ENCODE results near the gene TDO2. TPM values are rescaled to one million over a fixed set of nuclear protein-coding genes. Genes with fewer than 3 reads are reported as not detected.
"Not testable (repeated sequence)": the region's sequence is repeated elsewhere in the genome, so short reads cannot be mapped to it uniquely, and the experiment has no call there.

TDO2 gene
- total RNA-seq, 1 experiment from 2014 or later = 0.45 TPM

- in situ Hi-C loops (cut with HindIII; ENCODE audit: low pct_unique_long_range_greater_than_20kb, low sequenced_read_pairs) = no loop called here
- DNase-seq (ENCODE audit: low read depth, low spot score) = no peak
Observed at GRCh38 chr4:155900381-155900780, 3.1 kb upstream of the TDO2 start.

GRCh38 chr4:155901013-155901412 lies 2.5 kb upstream of the TDO2 start:
- in situ Hi-C loops (cut with HindIII; ENCODE audit: low pct_unique_long_range_greater_than_20kb, low sequenced_read_pairs) = no loop called here
- DNase-seq (ENCODE audit: low read depth, low spot score) = no peak

- in situ Hi-C loops (cut with HindIII; ENCODE audit: low pct_unique_long_range_greater_than_20kb, low sequenced_read_pairs) = no loop called here
- no peak for DNase-seq (ENCODE audit: low read depth, low spot score)
Observed at GRCh38 chr4:155904331-155904730, 835 bp downstream of the TDO2 start.

GRCh38 chr4:155906554-155907247 lies 3.2 kb downstream of the TDO2 start:
- in situ Hi-C loops (cut with HindIII; ENCODE audit: low pct_unique_long_range_greater_than_20kb, low sequenced_read_pairs) = no loop called here

GRCh38 chr4:155907556-155907955 lies 4.1 kb downstream of the TDO2 start:
- no peak for DNase-seq (ENCODE audit: low read depth, low spot score)
- in situ Hi-C loops (cut with HindIII; ENCODE audit: low pct_unique_long_range_greater_than_20kb, low sequenced_read_pairs) = no loop called here

More at GRCh38 chr4:155906554-155907247, 3.2 kb downstream of the TDO2 start:
- peak; percentile 14 for DNase-seq (ENCODE audit: low read depth, low spot score)

GRCh38 chr4:155908187-155909139 lies 5.0 kb downstream of the TDO2 start:
- in situ Hi-C loops (cut with HindIII; ENCODE audit: low pct_unique_long_range_greater_than_20kb, low sequenced_read_pairs) = no loop called here
- no peak for DNase-seq (ENCODE audit: low read depth, low spot score)

GRCh38 chr4:155909615-155910226 lies 6.2 kb downstream of the TDO2 start:
- in situ Hi-C loops (cut with HindIII; ENCODE audit: low pct_unique_long_range_greater_than_20kb, low sequenced_read_pairs) = no loop called here
- no peak for DNase-seq (ENCODE audit: low read depth, low spot score)

- in situ Hi-C loops (cut with HindIII; ENCODE audit: low pct_unique_long_range_greater_than_20kb, low sequenced_read_pairs) = no loop called here
- DNase-seq (ENCODE audit: low read depth, low spot score) = no peak
Observed at GRCh38 chr4:155911905-155912304, 8.4 kb downstream of the TDO2 start.

GRCh38 chr4:155914782-155915181 lies 11.3 kb downstream of the TDO2 start:
- in situ Hi-C loops (cut with HindIII; ENCODE audit: low pct_unique_long_range_greater_than_20kb, low sequenced_read_pairs) = no loop called here
- no peak for DNase-seq (ENCODE audit: low read depth, low spot score)

- no peak for DNase-seq (ENCODE audit: low read depth, low spot score)
- in situ Hi-C loops (cut with HindIII; ENCODE audit: low pct_unique_long_range_greater_than_20kb, low sequenced_read_pairs) = no loop called here
Observed at GRCh38 chr4:155921597-155921996, 18.1 kb downstream of the TDO2 start.

- in situ Hi-C loops (cut with HindIII; ENCODE audit: low pct_unique_long_range_greater_than_20kb, low sequenced_read_pairs) = no loop called here
- no peak for DNase-seq (ENCODE audit: low read depth, low spot score)
Observed at GRCh38 chr4:155924637-155925036, 21.1 kb downstream of the TDO2 start.

- in situ Hi-C loops (cut with HindIII; ENCODE audit: low pct_unique_long_range_greater_than_20kb, low sequenced_read_pairs) = no loop called here
- DNase-seq (ENCODE audit: low read depth, low spot score) = no peak
Observed at GRCh38 chr4:155929833-155930232, 26.3 kb downstream of the TDO2 start.

- in situ Hi-C loops (cut with HindIII; ENCODE audit: low pct_unique_long_range_greater_than_20kb, low sequenced_read_pairs) = no loop called here
- DNase-seq (ENCODE audit: low read depth, low spot score) = no peak
Observed at GRCh38 chr4:155930330-155930729, 26.8 kb downstream of the TDO2 start.

GRCh38 chr4:155931634-155932033 lies 28.1 kb downstream of the TDO2 start:
- in situ Hi-C loops (cut with HindIII; ENCODE audit: low pct_unique_long_range_greater_than_20kb, low sequenced_read_pairs) = no loop called here
- DNase-seq (ENCODE audit: low read depth, low spot score) = no peak

GRCh38 chr4:155934634-155935033 lies 31.1 kb downstream of the TDO2 start:
- in situ Hi-C loops (cut with HindIII; ENCODE audit: low pct_unique_long_range_greater_than_20kb, low sequenced_read_pairs); DNase-seq (ENCODE audit: low read depth, low spot score): not testable (repeated sequence)

GRCh38 chr4:155935389-155935986 lies 32.0 kb downstream of the TDO2 start:
- in situ Hi-C loops (cut with HindIII; ENCODE audit: low pct_unique_long_range_greater_than_20kb, low sequenced_read_pairs) = no loop called here
- DNase-seq (ENCODE audit: low read depth, low spot score) = no peak

GRCh38 chr4:155941085-155941790 lies 37.7 kb downstream of the TDO2 start:
- in situ Hi-C loops (cut with HindIII; ENCODE audit: low pct_unique_long_range_greater_than_20kb, low sequenced_read_pairs) = no loop called here
- no peak for DNase-seq (ENCODE audit: low read depth, low spot score)
